ENCODE measurements around the gene COIL.
"Not testable (repeated sequence)": the region's sequence is repeated elsewhere in the genome, so short reads cannot be mapped to it uniquely, and the experiment has no call there.

- TF ChIP-seq CTCF (CRISPR knock-in tag; IDR thresholded peaks at IDR 0.05); FOSL2 (CRISPR knock-in tag; IDR thresholded peaks at IDR 0.05); FOXK2 (IDR thresholded peaks at IDR 0.05); CENPT (CRISPR knock-in tag; IDR thresholded peaks at IDR 0.05; ENCODE audit: low read depth); FOSL1 (CRISPR knock-in tag; IDR thresholded peaks at IDR 0.05; ENCODE audit: borderline replicate concordance); ZNF24 (IDR thresholded peaks at IDR 0.05); HOXA7 (CRISPR knock-in tag; IDR thresholded peaks at IDR 0.05); CBX5 (CRISPR knock-in tag; IDR thresholded peaks at IDR 0.05; ENCODE audit: borderline replicate concordance); SMARCE1 (IDR thresholded peaks at IDR 0.05; ENCODE audit: borderline replicate concordance); ZNF674 (CRISPR knock-in tag; IDR thresholded peaks at IDR 0.05; ENCODE audit: low read depth); ZNF616 (CRISPR knock-in tag; IDR thresholded peaks at IDR 0.05; ENCODE audit: low read depth); CREB1 (IDR thresholded peaks at IDR 0.05); CREB1 (CRISPR knock-in tag; IDR thresholded peaks at IDR 0.05): not testable (repeated sequence)
These were observed 22.6 kb downstream of the COIL start for GRCh38 chr17:56938206-56938605.
